AG09309 (cell line): Measurements from ENCODE around the gene FBXO41.

Source experiments
- DNase-seq: peaks from one replicate; pipeline ENCODE4 v3.0.0-alpha.2; 2010; ENCODE audit warnings: low read depth
- H3K4me3 ChIP-seq: 2 replicates; pipeline ENCODE4 v1.5.1; 2011; ENCODE audit warnings: mild to moderate bottlenecking, low read depth, low read length, moderate library complexity; ENCODE audit not compliant: control insufficient read depth
- CTCF ChIP-seq: IDR thresholded peaks from 2 replicates; pipeline ENCODE4 v1.5.1; 2011; ENCODE audit warnings: mild to moderate bottlenecking, low read depth, low read length, inconsistent platforms; ENCODE audit not compliant: insufficient read depth, control insufficient read depth; ENCODE audit errors: missing control alignments

The FBXO41 gene

GRCh38 chr2:73212448-73213176 is 71.7 kb downstream of the FBXO41 start:
- peak; percentile 99 for TF ChIP-seq CTCF
- peak; percentile 72 for DNase-seq
- H3K4me3 ChIP-seq = no peak overlapping the region

- no peak for TF ChIP-seq CTCF
- no peak overlapping the region for H3K4me3 ChIP-seq
- no peak for DNase-seq
Observed at GRCh38 chr2:73212098-73212447, 72.2 kb downstream of the FBXO41 start.

- no peak for TF ChIP-seq CTCF
- no peak overlapping the region for H3K4me3 ChIP-seq
- DNase-seq = no peak
Observed at GRCh38 chr2:73210696-73211095, 73.6 kb downstream of the FBXO41 start.

GRCh38 chr2:73210019-73210418 is 74.3 kb downstream of the FBXO41 start:
- no peak for TF ChIP-seq CTCF
- H3K4me3 ChIP-seq = no peak overlapping the region
- no peak for DNase-seq

- no peak for TF ChIP-seq CTCF
- no peak for DNase-seq
Observed at GRCh38 chr2:73208258-73208657, 76.0 kb downstream of the FBXO41 start.

GRCh38 chr2:73205611-73206010 is 78.7 kb downstream of the FBXO41 start:
- DNase-seq = peak; percentile 21
- TF ChIP-seq CTCF = no peak
- no peak overlapping the region for H3K4me3 ChIP-seq

More at GRCh38 chr2:73208258-73208657, 76.0 kb downstream of the FBXO41 start:
- no peak overlapping the region for H3K4me3 ChIP-seq
